Germinal center (tissue), 1 donor: ENCODE results near the gene GTPBP6.
"Not testable (repeated sequence)": the region's sequence is repeated elsewhere in the genome, so short reads cannot be mapped to it uniquely, and the experiment has no call there.

ENCODE experiments used
- DNase-seq: peaks from one replicate; pipeline ENCODE4 v3.0.0; 2012; ENCODE audit warnings: mixed read lengths, low spot score

GTPBP6 gene

DNA sequence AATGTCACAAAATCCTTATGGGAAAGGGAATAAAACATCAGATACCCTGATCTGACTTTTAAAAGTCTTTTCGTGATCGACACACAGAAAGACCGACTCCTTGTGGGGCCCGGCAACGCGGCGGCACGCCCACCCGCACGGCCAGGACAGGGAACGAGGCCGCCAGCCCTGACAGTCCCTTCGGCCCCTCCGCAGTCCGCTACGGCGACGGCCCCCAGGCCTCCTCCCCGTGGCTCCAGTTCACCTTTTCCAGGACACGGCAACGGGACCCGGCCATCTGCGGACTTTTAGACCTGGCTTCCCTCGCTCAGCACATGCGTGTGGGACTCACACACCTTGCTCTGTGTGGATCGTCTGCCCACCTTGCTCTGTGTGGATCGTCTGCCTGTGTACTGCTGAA is 33.6 kb upstream of the GTPBP6 start:
- DNase-seq = no peak

DNA sequence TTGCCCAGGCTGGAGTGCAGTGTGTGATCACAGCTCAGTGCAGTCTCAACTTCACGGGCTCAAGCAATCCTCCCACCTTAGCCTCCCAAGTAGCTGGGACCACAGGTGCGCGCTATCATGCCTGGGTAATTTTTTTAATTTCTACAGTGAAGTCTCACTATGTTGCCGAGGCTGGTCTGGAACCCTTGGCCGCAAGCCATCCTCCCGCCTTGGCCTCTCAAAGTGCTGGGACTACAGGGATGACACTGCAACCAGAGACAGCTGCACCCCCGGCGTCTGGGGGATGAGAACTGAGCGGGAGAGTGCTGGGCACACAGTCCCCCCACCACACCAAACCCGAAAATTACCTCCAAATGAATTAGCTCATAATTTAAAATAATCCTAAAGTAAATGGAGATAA is 33.1 kb upstream of the GTPBP6 start:
- no peak for DNase-seq

DNA sequence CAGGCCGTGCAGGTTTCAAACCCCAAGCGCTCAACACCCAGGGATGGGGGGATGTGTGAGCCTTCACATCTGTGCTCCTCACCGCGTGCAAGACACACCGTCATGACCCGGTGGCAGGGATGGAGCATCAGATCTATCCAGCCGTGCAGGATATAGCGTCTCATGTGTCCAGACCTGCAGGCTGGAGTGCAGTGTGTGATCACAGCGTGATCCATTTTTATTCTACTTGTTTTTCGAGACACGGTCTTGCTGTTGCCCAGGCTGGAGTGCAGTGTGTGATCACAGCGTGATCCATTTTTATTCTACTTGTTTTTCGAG is 32.7 kb upstream of the GTPBP6 start:
- DNase-seq = not testable (repeated sequence)

DNA sequence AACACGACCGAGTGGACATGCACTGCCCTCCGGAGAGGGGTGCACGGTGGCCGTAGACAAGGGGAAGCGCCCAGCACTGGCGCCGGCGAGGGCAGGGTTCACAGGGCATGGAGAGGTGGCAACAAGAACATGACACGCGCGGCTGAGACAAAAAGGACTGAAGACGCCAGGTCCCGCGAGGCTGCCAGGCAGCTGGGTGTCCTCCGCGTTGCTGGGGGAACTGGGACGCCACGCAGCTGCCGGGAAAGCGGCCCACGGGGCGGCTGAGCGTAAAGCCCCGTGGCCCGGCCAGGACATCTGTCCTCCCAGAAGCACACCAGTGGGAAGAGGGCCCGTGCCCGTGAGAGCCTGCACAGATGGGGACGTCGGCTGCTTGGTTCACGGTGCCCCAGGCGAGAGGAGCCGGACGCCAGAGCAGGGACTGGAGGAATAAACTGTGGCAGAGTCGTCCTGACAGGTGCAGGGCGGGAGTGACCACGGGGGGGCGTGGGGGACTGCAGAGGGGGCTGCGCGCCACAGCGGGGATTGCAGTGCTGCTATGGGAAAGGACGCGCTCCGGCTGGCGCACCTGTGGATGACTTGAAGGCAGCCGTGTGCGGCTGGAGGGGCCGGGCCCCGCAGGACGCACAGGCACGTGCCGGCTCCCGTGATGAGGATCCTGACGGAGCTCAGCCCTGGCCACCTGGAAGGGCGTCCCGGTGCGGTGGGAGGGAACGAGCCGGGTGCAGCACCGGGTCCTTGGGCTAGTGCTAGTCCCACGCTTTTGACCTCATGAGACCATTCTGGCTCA is 32.1 kb upstream of the GTPBP6 start:
- DNase-seq = no peak

DNA sequence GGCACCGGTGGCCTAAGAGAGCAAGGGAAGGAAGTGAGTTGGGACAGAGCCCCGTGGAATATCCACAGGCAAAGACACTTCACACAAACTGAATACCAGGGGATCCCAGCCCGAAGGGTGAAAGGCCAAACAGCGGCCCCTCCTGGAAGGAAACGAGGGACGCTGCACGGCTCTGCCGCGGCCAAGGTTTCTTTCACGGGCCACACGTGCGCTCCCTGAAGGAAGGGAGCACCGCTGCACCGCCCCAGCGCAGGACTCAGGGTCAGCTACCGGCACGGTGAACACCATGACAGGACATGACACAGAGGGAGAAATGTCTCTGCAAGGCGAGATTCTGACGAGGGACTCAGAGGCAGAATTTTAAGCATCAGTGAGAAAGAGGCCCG is 31.5 kb upstream of the GTPBP6 start:
- no peak for DNase-seq

DNA sequence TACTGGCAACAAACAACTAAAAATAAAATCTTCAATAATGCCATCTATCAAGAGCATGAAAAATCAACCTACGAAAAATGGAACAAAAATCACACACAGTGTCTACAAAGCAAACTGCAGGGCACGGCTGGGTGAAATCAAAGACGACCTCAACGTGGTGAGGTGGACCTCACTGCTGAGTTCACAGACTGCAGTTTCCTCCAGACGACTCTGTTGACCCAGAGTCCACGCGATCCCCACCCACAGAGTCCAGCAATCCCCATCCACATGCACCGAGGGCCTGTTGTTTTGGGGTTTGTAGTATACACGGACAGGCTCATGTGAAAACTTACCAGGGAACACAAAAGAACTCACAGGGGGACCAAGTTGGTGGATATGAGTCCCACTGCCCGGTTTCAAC is 31.1 kb upstream of the GTPBP6 start:
- DNase-seq = no peak

DNA sequence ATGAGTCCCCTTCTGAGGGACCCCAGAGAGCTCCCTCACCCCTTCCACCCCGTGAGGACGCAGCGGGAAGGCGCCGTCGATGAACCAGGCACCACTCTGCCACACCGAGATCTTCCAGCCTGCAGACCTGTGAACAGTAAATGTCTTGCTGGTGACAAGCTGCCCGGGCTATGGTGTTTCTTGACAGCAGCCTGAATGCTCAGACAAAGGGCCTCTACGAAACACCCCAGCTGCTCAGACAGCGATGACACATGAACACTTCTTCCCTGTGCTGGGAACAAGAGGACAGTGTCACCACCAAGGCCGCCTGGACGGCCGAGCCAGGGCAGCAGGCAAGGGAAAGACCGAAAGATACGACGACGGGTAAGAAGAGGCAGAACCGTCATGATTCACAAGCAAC is 30.6 kb upstream of the GTPBP6 start:
- no peak for DNase-seq

DNA sequence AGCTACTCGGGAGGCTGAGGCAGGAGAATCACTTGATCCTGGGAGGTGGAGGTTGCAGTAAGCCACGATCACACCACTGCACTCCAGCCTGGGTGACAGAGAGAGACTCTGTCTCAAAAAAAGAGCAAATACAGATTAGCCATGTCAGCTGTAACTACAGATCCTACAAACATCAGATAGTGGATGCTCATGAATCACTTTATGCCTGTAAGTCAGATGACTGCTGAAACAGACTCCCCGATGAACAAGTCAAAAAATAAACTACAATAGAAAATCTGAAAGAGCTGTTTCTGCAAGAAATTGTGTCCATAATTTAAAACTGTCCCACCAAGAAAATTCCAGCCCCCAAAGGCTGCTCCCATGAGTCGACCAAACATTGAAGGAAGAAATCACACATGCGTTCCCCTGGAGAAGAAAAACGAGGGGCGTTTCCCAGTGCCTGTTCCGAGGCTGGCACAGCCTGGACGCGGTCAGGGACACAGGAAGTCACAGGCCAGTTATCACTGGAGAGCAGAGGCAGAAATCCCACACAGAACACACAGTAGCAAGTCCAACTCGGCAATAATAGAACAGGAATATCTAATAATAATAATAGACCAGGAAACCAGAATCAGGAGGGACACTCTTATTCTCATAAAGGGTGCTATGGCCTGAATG is 30.0 kb upstream of the GTPBP6 start:
- DNase-seq = no peak

DNA sequence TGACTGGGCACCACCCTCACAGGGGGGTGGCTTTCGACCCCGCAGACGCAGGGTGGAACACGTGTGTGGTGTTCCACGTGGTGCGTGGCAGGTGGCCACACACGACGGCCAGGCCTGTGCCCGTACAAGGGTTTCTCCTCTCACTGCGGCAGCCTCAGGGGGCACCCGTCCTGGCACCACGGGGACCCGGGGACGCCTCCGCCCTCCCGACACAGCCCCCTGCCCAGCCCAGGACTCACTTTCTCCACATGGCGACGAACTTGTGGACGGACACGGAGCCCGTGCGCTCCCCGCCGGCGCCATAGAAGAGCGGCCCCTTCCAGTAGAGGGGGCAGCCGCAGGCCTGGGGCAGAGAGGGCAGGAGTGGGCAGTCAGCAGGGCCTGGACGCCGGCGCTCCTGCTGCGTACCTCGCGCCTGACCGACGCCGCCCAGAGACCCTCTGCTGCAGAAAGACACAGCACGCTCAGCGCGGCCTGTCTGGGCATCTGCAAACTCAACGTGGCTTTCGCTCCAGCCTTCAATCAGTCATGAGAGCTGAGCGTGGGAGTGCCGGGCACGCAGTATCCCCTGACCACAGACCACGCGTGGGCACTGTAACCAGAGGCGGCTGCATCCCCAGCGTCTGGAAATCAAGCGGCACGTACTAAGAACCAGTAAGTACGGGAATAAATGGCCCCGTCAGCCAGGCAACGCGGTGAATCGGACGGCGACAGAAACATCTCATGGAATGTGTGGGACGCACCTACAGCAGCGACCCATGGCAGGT is 28.9 kb upstream of the GTPBP6 start:
- DNase-seq = no peak

DNA sequence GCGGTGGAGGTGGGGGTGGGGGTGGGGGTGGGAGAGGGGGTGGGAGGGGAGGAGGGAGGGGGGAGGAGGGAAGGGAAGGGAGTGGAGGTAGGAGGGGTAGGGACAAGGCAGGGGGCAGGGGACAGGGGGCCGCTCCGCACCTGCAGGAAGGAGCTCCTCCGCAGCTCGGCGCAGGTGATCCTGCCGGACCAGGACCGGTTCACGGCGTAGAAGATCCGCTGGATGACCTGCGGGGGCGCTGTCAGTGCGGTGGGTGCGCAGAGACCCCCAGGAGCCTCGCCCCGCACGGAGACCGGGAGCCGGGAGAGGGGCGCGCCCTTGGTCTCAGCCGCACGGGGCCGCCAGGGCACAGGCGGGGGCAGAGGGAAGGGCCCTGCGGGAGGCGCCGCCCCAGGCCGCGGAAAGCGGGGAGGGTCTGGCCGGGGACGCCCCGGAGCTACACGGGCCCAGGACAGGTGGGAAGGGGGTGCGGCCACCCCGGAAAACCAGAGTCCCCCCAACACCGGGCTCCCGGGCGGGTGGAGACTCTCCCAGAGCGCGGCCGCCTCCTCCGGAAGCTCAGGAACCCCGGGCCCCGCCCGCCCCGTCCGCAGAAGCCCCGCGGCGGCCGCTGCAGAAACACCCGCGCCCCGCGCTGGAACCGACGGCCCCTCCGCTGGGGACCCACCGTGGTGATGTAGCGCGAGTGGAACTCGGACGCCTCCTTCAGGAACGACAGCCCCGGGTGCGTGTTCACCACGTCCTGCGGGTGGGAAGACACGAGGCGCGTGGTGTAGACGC is 27.6 kb upstream of the GTPBP6 start:
- DNase-seq = no peak

DNA sequence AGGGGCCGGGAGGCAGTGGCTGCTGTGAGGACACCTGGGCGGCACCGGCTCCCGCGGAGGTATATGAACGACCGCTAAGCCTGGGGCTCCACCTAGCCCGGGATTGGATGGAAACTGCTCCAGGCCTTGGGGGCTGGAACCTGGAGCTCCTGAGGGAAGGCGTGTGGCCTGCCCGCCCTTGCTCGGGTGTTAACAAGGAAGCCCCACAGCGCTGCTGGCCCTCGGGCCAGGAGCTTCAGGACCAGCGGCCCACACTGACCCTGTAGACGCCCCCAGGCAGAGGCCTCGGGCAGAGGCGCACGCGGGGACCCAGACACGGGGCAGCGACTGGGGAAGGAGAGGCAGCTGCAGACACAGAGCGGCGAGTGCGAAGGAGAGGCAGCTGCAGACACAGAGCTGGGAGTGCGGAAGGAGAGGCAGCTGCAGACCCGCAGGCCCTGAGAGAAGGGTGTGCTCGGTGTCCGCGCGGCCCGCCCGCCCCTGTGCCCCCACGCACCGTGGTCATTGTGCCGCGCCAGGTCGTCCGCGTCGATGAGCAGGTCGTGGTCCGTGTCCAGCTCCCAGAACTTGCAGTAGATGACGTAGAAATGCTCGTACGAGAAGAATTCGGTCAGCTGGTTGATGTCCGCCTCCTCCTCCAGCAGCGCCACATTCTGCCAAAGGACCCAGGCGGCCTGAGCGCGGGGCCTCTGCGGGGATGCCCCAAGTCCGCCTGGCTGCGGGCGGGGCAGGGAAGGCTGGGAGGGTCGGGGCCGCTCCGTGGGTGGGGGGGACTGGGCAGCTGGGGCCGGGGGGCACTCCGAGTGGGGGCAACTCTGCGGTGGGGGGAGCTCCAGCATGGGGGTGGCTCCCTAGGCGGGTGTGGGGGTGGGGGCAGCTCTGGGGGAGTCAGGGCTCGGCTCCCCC is 26.7 kb upstream of the GTPBP6 start:
- DNase-seq = no peak

DNA sequence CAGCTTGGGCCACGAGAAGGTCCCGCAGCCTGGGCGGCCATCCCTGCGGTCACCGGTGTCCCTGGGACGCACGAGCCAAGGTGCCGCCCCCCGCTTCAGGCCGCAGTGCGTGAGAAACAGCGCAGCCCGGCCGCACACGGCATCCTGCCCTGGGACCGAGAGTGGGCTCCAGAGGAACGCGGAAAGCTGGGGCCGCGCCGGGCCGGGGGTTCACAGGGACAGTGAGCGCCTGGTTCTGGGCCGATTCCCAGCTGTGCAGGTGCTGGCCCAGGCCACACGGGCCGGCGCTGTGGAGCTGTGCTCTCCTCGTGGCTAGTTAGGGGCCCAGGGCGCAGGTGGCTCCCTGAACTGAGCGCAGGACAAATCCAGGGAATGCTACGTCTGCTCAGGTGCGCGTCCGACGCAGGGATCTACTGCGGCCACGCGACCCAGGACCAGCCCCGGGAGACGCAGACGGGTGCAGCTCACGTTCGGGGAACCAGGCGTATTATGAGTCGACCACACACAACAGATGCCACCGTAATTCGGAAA is 25.8 kb upstream of the GTPBP6 start:
- DNase-seq = no peak

DNA sequence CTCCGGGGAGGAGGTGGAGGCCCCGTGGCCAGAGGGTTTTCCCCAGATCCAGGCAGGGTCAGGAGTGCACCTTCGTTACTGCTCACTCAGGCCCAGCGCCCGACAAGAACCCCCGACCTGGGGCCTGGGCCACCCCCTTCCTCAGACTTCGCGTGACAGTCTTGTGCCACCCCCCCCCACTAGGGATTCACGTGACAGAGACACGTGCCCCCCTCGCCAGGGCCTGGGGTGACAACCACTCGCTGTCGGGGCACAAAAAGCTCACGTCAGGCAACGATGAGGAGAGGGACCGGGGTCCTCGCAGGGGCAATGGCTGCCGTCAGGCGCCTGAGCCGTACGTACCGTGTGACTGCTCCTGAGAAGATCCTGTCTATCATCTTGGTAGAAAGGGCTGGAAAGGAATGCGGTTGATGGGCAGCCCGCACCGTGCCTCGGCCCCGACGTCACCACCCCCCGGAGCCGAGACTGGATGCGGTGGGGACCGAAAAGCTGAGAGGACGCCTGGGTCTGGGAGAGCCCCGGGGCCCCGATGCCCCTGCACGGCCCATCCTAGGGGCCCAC is 23.0 kb upstream of the GTPBP6 start:
- no peak for DNase-seq

DNA sequence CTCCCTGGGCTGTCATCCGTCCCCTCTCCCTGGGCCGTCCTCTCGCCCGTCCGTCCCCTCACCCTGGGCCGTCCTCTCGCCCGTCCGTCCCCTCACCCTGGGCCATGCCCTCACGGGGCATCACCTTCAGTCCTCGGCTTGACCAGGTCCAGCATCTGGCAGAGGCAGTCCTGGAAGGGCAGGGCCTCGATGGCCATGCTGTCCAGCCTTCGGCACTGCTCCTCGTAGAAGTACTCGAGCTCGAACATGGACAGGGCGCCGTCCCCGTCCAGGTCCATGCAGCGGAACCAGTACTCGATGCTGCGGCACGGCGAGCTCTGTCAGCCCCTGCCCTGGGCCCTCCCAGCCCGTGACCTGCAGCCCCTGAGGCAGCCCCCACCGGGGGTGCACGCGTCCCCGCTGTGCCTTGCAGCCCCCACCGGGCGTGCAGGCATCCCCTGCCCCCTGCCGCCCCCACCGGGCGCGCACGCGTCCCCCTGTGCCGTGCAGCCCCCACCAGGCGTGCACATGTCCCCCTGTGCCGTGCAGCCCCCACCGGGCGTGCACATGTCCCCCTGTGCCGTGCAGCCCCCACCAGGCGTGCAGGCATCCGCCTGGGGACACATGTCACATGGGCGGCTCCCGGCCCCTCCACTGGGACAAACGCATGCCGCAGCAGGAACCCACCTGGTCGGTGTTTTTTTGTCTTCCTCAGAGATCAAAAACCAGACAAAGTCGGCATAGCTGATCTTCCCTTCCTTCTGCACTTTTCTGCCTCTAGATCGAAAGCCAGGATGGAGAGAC is 22.2 kb upstream of the GTPBP6 start:
- DNase-seq = no peak

DNA sequence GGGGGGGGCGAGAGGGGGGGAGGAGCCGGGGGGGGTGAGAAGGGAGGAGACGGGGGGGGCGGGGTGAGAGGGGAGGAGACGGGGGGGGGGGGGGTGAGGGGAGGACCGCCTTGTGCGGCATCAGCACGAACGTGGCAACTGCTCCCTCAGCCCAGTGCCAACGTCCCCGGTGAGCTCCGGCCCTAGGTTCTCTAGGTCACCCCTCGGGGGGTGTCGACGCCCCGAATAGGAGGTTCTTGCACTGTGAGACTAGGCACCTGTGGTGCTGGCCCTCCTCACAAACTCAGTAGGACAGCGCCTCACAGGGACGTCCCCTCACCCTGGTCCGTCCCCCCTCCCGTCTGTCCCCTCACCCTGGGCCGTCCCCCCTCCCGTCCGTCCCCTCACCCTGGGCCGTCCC is 21.5 kb upstream of the GTPBP6 start:
- DNase-seq = no peak

DNA sequence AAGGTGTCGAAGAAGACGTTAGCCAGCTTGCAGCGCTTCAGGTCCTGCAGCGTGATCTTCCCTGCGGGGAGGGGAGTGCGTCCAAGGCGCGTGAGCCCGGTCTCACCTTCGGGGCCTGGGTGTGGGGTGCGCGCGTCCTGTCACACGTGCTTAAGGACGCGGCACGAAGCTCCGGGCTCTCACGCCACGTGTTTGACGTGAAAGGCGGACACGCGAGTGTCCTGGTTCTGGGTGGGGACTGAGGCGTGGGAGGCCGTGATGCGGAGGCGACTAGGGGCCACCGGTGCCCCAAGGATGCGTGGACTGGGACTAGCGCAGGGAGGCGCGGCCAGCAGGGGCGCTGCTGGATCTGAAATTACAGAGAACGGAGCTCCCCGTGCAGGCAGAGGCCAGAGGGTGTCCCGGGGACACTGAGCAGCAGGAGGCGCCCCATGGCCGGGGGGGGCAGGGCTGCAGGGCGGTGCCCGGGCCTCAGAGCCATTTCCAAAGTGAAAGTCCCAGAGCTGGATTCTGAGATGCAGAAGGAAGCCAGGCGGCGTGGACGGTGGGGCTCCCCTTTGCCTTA is 20.3 kb upstream of the GTPBP6 start:
- DNase-seq = no peak

DNA sequence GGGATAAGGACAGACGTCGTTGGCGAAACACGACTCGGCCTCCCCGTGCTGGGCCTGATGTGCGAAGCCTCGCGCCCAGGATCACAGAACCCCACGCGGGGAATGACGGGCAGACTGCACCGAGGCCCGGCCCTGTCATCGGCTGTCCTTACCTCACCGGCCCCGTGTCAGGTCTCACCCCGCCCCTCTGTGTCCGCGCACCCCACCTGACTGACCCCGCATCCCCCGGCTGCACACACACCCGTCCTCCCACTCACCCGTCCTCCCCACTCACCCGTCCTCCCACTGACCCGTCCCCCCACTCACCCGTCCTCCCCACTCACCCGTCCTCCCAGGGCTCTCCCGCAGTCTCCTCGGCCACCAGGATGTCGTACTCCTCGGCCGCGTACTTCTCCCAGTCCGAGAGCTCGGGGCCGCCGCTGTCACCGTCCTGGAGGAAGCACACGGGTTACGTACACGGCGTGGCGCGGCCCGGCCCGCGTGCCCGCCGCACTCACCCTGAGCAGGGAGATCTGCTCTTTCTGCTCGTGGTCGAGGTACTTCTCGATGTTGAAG is 19.8 kb upstream of the GTPBP6 start:
- no peak for DNase-seq

DNA sequence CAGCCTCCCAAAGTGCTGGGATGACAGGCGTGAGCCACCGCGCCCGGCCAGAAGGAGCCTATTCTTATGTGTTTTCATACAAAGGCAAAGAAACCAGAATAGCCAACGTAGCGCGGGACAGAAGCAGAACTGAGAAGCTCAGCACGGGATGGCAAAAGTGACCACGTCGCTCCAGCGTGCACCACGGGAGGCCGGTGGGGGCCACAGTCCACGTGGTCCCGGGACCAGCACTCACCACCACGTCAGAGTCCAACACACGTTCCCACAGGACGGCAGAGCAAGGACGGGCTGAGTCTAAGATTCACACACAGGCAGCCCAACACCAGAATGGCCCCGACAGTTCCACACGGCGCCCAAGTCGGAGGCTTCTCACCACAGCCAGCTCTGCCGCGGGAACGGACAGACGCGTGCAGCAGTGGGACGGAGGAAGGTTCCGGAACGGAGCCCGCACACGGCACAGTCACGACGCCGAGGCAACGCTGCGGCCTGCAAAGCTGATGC is 18.8 kb upstream of the GTPBP6 start:
- DNase-seq = no peak

DNA sequence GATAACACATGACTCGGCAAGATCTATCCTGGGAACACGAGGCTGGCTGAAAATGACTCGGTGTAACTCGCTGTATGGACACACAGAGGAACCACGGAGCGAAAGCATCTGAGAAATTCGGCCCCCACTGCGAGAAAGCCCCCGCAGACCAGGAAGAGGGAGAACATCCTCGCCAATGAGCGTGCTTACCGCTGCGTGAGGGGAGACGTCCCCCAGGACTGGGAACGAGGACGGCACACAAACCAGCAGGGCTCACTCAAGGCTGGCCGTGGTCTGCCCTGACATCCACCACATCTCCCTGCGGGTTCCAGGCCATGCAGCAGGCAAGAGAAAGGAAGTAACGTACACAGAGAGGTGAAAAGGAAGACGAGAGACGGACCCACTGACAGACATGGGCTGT is 17.6 kb upstream of the GTPBP6 start:
- no peak for DNase-seq
